ENCODE data around the gene DDX24. TPM values are rescaled to one million over a fixed set of nuclear protein-coding genes. Genes with fewer than 3 reads are reported as not detected.

DDX24 gene
- total and polyA plus RNA-seq, 9 of the 15 experiments (the other 6 are each of a cell fraction or from before 2014, with no cell fraction given), result 82.4 to 175 (median 122) TPM

GRCh38 chr14:94080621-94081385, at the start of gene DDX24, which contains the start of gene IFI27L1 (continued):
- TF ChIP-seq ZBTB49 (CRISPR knock-in tag; IDR thresholded peaks at IDR 0.05; ENCODE audit: borderline replicate concordance), result no peak
- TF ChIP-seq ETV1 (tag; conservative IDR thresholded peaks at IDR 0.05; ENCODE audit: low read depth), result no peak
- TF ChIP-seq SNIP1 (IDR thresholded peaks at IDR 0.05; ENCODE audit: low read depth), result no peak
- 0 out of 2 replicates have a peak, but pooled peaks have one; percentile 36 for TF ChIP-seq MTA3 (IDR thresholded peaks at IDR 0.05; ENCODE audit: borderline replicate concordance)
- no peak for TF ChIP-seq CHD4 (IDR thresholded peaks at IDR 0.05; ENCODE audit: insufficient read depth, insufficient replicate concordance, low read depth, low read length, poor library complexity, severe bottlenecking)
- TF ChIP-seq CAMTA2 (CRISPR knock-in tag; conservative IDR thresholded peaks at IDR 0.05), result no peak
- TF ChIP-seq NFIC (IDR thresholded peaks at IDR 0.05), result no peak
- TF ChIP-seq ZNF592 (IDR thresholded peaks at IDR 0.05), result no peak
- no peak for TF ChIP-seq SMARCA4 (IDR thresholded peaks at IDR 0.05)
- TF ChIP-seq POLR2G (IDR thresholded peaks at IDR 0.05; ENCODE audit: low read depth, low read length), result peak; percentile 98
- TF ChIP-seq ZNF717 (CRISPR knock-in tag; IDR thresholded peaks at IDR 0.05), result no peak
- no peak for TF ChIP-seq HOXB6 (CRISPR knock-in tag; IDR thresholded peaks at IDR 0.05; ENCODE audit: borderline replicate concordance)
- no peak for TF ChIP-seq SRSF7 (optimal IDR thresholded peaks at IDR 0.05; ENCODE audit: low read depth, low read length)
- TF ChIP-seq PCBP2 (IDR thresholded peaks at IDR 0.05; ENCODE audit: low read depth, low read length, poor library complexity, severe bottlenecking), result no peak
- peak; percentile 42; the same call in 1 of the 2 replicates for TF ChIP-seq ELF1 (tag; IDR thresholded peaks at IDR 0.05)
- no peak for TF ChIP-seq PTRF (tag; IDR thresholded peaks at IDR 0.05)
- no peak for TF ChIP-seq THRAP3 (IDR thresholded peaks at IDR 0.05; ENCODE audit: borderline replicate concordance)
- no peak for TF ChIP-seq CEBPB (tag; IDR thresholded peaks at IDR 0.05)
- no peak for TF ChIP-seq FOXJ3 (CRISPR knock-in tag; IDR thresholded peaks at IDR 0.05)
- TF ChIP-seq ZBTB34 (CRISPR knock-in tag; IDR thresholded peaks at IDR 0.05), result no peak
- TF ChIP-seq SAP30 (IDR thresholded peaks at IDR 0.05; ENCODE audit: borderline replicate concordance, insufficient read depth, low read depth, low read length, poor library complexity, severe bottlenecking), result no peak
